ENCODE results near the gene UBE2M.
"Not testable (repeated sequence)": the region's sequence is repeated elsewhere in the genome, so short reads cannot be mapped to it uniquely, and the experiment has no call there.

Gene UBE2M

DNA sequence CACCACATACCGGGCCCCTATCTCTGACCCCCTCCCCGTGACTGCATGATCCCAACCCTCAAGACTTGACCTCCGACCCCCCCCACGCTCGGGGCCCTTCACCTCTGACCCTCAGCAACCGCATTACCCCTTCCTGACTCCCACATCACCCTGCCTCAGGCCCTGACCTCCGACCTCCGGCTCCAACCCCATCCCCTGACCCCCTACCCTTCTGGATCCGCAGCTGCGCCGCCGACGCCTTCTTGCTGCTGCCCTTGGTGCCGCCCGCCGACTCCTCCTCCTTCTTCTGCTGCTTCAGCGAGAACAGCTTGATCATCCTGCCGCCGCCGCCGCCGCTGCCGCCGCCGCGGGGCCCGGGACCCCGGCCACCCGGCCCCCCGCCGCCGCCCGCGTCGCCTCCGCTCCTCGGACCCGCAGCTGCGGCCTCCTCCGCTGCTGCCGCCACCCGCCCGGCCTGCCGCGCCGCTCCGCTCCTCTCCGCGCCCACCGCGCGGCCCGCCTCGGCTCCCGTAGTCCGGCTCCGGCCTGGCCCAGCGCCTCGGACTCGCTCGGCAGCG is at the start of gene UBE2M:
UBE2M (minus strand) TSS at position 546 of the 557 bp plus-strand sequence; CDS start at position 316, 230 bp downstream.
- DNase-seq (ENCODE audit: low read depth in 1 of 2, low spot score in 1 of 2), result peak; percentile 36 to 46

DNA sequence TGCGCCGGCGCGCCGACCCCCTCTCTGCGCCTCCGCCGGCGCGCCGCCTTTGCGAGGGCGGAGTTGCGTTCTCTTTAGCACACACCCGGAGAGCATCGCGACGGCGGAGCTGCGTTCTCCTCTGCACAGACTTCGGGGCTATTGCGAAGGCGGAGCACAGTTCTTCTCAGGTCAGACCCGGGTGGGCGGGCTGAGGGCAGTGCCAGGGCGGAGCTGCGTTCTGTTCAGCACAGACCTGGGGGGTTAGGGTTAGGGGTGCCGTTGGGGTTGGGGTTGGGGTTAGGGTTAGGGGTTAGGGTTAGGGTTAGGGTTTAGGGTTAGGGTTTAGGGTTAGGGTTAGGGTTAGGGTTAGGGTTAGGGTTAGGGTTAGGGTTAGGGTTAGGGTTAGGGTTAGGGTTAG is 48.8 kb upstream of the UBE2M start:
- DNase-seq (ENCODE audit: low read depth in 1 of 2, low spot score in 1 of 2), result not testable (repeated sequence)

DNA sequence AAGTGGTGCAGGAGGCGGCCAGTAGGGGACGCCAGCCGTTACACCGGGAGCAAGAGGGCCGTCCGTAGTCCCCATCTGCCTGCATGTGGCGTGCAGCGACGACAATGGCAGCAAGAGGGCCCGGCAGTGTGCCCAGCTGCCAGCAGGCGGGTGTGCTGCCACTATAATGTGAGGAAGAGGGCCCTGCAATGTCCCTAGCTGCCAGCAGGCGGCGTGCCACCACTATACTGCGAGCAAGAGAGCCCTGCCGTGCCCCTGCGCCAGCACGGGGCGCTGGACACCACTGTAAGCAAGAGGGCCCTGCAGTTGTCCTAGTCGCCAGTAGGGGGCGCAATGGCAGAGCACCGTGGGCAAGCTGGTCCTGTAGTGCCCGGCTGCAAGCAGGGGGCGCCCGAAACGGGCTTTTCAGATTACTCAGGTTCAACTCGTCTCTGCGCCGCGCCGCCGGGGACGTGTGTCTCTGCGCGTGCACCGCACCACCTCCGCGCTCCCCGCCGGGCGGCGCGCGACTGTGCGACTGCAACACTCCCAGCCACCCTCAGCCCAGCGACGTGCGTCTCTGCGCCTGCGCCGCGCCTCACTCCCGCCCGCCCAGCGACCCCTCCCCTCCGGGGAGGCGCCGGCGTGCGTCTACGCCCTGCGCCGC is 48.0 kb upstream of the UBE2M start:
- DNase-seq (ENCODE audit: low read depth in 1 of 2, low spot score in 1 of 2), result not testable (repeated sequence)

DNA sequence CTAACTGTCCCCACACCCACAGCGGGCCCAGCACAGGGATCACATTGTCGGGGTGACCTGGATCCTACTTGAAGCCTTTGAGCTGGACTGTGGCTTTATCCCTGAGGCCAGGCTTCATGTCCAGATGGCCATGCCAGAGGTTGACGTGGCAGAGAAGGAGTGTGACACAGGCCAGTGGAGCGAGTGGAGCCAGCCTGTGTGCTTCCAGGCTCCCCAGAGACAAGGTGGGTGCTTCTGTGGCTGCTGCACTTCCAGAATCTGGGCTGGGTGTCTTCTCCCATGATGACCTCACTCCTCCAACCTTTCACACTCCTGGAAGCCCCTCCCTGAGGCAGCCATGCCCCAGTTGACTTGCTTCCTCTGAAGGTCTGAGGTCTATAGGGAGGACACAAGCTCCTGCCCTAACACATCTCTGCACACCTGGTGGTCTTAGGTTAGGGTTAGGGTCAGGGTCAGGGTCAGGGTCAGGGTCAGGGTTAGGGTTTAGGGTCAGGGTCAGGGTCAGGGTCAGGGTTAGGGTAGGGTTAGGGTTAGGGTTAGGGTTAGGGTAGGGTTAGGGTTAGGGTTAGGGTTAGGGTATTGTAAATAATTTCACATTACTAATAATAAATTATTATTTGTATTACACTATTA is 27.8 kb upstream of the UBE2M start:
- DNase-seq (ENCODE audit: low read depth in 1 of 2, low spot score in 1 of 2), result no peak

DNA sequence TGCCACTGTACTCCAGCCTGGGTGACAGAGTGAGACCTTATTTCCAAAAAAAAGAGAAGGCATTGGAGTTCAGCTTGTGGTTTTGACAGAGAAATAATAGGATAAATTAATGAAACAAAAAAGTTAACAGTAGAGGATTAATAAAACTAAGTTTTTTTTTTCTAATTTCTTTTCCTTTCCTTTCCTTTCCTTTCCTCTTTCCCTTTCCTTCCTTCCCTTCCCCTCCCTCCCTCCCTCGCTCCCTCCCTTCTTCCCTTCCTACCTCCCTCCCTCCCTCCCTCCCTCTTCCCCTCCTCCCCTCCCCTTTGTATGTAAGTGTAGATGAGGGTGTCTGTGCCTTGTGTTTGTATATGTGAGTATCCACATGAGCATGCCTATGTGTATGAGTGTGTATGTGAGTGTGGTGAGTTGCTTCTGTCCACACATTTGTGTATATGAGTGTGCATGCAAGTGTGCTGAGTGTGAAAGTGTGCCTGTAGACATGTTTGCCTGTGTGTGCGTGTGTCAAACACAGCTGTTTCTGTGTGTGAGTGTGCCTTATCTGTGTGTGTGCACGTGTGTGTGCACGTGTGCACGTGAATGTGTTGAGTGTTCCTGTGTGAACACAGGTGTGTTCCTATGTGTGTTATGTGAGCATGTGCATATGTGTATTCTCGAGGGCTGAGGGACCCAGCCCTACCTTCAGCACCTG is 27.2 kb upstream of the UBE2M start:
- no peak for DNase-seq (ENCODE audit: low read depth in 1 of 2, low spot score in 1 of 2)

DNA sequence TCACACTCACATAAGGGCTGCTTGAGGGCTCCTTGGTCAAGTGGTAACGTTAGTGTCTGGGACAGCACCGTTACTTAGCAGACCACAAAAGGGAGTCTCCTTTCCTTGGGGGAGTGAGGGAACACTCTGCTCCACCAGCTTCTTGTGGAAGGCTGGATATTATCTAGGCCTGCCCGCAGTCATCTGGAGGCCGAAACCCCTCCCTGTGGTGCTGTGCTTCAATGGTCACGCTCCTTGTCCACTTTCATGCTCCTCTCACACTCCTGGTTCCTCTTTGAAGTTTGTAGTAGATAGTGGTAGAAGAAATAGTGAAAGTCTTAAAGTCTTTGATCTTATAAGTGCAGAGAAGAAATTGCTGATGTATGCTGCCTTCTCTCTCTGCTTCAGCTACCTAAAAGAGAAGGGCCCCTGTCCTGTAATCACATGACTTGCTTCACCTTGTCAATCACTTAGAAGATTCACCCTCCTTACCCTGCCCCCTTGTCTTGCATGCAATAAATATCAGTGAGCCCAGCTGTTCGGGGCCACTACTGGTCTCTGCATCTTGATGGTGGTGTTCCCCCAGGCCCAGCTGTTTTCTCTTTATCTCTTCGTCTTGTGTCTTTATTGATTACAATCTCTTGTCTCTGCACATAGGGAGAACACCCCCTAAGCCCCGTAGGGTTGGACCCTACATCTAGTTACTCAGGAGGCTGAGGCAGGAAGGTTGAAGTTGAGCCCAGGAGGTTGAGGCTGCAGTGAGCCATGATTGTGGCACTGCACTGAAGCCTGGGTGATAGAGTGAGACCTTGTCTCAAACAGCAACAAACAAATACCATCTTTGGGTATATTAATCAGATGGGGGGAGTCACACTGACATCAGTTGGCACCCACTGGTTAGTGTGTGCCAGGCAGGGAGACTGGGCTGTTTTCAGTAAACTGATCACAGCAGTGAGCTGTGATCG is 26.4 kb upstream of the UBE2M start:
- DNase-seq (ENCODE audit: low read depth in 1 of 2, low spot score in 1 of 2), result no peak

DNA sequence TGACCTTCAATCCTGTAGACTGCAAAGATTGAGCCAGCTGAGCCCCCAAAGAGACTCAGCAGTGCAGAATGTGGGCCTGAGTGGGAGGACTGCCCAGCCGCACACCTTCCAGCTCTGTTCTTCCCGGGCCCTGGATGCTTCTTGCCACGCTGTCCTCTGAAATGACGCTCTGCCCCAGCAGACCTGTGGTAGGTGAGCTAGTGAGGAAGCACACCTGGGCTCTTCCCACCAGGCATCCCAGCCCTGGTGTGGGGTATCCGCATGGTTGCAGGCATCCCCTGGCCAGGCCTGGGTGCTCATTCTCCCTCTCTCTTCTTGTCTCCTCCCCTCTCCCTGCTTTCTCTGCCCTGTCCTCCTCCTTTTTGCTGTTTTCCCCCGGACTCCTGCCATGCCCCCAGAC is 24.6 kb upstream of the UBE2M start:
- no peak for DNase-seq (ENCODE audit: low read depth in 1 of 2, low spot score in 1 of 2)

DNA sequence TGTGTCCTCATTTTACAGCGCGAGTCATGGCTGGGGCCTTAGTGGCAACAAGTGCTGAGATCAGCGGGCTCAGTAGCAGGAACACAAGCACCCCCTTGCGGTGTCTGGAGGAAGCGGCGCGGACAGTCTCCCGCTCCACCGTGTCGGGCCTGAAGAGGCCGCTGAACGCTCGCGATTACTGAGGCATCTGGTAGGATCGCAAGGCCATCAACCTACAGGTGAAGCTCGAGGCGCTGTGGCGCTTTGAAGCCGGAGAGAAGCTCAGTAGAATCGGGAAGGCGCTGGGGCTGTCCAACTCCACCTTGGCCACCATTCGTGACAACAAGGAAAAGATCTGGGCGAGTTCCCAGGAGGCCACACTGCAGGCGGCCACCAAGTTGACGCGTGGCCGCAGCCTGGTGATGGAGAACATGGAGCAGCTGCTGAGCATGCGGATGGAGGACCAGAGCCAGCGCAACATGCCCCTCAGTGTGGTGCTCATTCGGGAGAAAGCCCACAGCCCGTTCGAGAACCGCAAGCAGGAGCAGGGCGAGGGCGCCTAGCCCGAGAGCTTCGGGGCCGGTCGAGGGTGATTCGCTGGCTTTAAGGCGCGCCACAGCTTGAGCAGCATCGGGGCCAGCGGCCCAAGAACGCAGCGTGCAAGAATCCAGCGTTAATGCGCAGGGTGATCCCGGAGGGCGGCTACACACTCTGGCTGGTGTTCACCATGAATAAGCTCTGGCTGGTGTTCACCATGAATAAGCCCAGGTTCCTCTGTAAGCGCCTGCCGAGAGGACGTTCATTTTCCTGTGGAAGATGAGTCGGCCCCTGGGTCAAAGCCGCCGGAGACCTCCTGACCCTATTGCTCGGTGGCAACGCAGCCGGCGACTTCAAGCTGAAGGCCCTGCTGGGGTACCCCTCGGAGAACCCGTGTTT is 23.1 kb upstream of the UBE2M start:
- DNase-seq (ENCODE audit: low read depth in 1 of 2, low spot score in 1 of 2), result peak; percentile 82 to 83

DNA sequence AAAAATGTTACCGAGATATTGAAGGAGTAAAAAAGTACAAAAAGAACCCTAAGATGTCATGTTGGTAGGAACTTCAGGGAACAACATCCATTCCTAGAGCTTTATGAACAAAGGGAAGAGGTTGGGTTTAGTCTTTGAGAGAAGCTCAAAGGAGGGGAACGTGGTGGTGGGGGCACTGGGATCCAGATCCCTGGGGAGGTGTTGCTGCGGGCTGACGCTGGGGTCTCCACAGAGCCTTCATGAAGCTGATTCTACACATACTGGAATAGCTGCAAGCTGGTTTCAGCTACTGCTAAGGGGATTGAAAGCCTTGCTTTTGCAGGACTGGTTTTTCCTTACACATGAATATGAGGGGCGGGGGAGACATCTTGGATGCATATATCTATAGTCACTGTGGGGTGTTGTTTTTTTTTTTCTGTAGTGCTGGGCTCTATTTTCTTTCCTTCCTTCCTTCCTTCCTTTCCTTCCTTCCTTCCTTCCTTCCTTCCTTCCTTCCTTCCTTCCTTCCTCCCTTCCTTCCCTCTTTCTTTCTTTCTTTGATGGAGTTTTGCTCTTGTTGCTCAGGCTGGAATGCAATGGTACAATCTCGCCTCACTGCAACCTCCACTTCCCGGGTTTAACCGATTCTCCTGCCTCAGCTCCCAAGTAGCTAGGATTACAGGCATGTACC is 21.2 kb upstream of the UBE2M start:
- DNase-seq (ENCODE audit: low read depth in 1 of 2, low spot score in 1 of 2), result no peak

DNA sequence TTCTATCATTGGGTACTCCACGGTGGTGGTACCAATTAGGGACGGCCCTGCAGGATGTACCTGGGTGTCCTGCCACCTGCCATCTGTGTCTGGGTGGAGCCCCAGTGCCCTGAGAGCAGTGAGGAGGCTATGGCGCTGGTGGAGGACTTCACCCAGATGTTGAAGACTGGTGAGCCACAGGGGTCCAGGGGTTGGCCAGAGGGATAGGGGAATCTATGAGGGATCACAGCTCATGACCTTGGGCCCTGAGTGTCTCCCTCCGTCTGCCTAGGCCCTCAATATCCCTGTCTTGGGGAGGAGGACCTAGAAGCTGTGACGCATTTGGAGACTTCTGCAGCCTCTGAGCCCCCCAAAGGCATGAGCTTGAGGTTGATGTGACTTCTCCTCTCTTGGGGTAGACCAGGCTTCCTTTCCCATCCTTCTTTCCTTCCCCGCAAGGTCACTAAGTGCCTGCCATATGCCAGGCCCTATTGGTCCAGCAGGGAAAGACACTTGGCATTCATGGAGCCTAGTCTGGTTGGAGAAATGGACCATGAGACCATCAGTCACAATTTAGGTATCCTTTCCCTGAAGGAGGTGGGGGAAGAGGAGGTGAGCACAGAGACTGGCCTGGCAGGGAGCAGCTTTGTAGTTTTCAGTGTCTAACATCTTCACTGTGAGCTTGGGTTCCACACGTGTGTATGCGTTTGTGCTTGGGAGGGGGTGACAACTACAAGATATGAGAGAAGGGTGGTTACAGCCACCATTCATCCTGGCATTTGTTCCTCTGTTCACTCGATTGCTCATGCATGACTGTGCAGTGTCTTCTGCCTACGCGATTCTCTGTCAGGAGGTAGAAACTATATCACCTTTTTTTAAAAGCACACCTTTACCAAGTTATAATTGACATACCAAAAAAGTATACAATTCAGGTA is 19.9 kb upstream of the UBE2M start:
- DNase-seq (ENCODE audit: low read depth in 1 of 2, low spot score in 1 of 2), result no peak

DNA sequence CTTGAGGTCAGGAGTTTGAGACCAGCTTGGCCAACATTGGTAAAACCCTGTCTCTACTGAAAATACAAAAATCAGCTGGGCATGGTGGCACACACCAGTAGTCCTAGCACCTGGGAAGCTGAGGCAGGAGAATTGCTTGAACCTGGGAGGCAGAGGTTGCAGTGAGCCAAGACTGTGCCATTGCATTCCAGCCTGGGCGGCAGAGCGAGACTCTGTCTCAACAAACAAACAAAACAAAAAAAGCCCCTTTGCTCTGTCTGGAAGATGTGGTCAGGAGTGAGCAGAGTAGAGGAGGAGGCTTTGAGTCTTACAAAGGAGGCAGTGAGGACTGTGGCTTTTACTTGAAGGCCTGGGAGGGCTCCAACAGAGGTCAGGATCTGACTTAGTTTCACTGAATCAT is 19.2 kb upstream of the UBE2M start:
- DNase-seq (ENCODE audit: low read depth in 1 of 2, low spot score in 1 of 2), result not testable (repeated sequence)

DNA sequence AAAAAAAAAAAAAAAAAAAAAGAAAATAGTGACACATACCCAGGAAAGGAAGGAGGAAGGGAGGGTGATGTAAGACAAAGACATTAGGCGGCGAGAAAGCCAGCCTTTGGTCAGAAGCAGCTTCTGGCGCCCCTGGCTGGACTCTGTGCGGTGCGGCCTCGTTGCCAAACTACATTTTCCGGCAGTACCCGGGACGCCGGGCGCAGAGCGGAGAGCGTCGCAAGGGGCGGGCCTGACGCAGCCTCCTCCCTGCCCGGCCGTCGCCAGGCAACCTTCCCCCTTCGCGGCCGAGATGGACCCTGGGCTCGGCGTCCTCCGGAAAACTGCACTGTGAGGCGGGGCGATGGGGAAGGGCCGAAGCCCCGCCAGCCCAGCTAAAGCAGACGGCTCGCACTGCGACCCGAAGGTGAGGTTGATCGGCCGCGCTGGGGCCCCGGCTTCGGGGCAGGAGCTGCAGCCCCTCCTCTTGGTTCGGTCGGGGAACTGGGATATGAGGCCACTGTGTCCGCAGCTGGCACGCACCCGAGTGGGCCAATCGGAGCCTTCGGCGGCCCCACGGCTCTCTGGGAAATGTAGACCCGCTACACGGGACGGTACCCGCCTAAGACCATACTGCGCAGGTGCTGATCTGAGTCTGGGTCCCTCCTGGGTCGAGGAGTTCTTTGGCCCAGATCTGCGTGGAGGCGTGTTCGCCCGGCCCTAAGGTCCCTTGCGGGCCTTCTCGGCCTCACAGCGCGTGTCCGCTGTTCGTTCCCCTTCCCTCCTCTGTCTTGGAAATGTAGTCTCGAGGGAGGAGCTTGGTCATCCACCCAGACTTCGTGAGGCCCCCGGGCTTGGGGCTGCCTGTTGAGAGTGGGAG is 17.0 kb upstream of the UBE2M start:
- peak; percentile 43 to 61 for DNase-seq (ENCODE audit: low read depth in 1 of 2, low spot score in 1 of 2)

DNA sequence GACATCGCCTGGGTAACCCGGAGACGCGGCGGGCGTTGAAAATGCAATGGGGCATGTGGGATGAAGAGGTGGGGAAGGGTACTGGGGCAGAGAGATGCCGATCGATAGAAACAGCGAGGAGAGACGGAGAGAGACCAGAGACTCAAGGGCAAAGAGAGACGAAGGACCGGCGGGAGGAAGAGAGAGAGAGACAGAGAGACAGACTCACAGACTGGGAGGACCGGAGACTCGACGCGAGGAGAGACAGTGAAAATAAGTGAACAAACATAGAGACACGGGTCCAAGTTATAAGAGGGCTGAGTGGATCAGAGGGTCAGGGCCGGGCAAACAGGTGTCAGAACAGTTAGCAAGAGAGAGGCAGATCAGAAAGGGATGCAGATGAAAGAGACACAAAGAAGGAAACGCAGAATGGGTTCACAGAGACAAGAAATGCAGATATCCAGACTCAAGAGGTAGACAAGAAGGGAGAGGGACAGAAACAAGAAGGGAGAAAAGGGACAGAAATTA is 15.3 kb upstream of the UBE2M start:
- DNase-seq (ENCODE audit: low read depth in 1 of 2, low spot score in 1 of 2), result no peak

DNA sequence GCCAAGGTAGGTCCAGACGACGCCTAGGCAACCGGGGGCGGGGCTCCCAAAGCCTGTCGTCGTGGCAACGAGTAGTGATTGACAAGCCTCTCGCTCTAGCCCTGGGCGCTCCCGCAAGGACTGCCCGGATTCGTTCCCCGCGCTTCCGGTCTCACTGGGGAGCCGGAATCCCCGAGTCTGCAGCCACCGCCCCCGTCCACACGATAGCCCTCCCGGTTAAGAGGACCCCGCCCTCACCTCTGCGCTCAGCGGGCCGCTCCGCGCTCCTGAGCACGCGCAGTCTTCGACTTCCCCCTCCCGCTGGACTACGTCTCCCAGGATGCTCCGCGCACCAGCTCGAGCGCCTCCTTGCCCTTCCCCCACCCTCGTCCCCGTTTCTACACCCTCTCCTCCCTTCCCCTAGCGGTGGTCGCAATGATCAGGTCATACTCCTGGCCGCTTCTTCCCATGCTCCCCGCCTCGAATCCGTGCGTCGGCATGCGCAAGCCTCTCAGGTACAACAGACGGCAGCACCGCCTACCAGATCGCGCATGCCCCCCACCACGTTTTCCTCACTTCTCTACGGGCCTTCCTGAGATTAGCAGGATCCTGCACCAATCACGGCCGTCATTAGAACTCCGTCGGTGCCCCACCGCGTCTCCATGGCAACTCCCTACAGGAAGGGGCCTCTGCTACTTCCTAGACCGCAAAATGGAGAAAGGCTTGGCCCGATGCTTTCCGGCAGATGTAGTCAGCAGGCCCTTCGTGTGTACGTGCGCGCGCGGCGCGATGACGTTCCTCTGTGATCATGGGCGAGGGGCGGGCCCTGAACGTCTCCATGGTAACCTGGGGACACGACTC is 14.6 kb upstream of the UBE2M start, which contains the start of gene MZF1:
MZF1 (minus strand) TSS at position 518 of the 840 bp plus-strand sequence. CDS start 1,946 bp downstream, outside the sequence.
- peak; percentile 100 for DNase-seq (ENCODE audit: low read depth in 1 of 2, low spot score in 1 of 2)

DNA sequence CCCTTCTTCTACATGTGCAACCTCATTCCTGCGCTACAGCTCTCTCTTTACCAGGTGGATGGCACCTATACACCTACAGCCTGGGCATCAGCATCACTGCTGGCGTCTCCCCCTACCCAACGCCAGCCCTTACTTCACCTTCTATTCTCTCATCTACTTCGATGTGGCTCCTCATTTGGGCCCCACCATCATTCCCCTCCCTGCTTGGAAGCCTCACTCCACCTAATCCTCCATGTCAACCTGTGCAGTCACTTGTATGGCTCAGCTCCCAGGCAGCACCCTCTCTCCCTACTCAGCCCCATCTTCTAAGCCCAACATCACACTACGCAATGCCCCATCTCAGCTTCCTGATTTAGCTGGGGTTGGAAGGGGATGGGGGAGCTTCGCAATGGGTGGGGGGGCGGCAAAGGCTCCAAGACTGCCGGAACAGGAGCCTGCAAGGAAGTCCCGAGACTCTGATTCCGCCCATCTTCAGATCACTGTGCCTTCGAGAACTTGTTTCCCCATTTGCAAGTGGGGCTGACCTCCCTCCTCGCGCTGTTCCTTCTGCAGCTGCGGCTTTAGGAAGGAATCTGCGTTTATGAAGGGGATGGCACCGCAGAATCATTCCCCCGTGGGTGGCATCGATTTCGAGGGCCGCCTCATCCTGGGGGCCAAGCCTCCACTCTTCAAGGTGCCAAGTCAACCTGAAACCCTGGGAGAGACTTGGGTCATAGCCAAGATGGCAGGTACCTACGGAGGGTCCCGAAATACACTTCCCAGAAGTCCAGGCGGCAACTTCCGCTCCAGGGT is 13.8 kb upstream of the UBE2M start:
- DNase-seq (ENCODE audit: low read depth in 1 of 2, low spot score in 1 of 2), result no peak
